ENCODE data around the gene SUN1. TPM values are rescaled to one million over a fixed set of nuclear protein-coding genes. Genes with fewer than 3 reads are reported as not detected.

SUN1 gene
- polyA plus RNA-seq, 3 donors from 2014 or later, result 19.3 to 31.5 (median 19.8) TPM

- DNase-seq, result no peak
- no peaks in the 10 kb centered on the region for H3K9me3 Mint-ChIP-seq
- peaks cover 0 to 6% (median 4%) of the 10 kb centered on the region in 3 donors for H3K27me3 Mint-ChIP-seq (ENCODE audit: low read depth in 3 of 3)
- peaks cover 30% of the 10 kb centered on the region in 2 donors for H3K4me1 Mint-ChIP-seq
- no peaks in the 10 kb centered on the region for H3K36me3 Mint-ChIP-seq
- no peak overlapping the region for H3K4me3 Mint-ChIP-seq
- no peak overlapping the region for H3K27ac Mint-ChIP-seq
Observed at GRCh38 chr7:911791-912480, 79.7 kb downstream of the SUN1 start.

GRCh38 chr7:913736-914520 lies 81.7 kb downstream of the SUN1 start:
- DNase-seq, result no peak
- Mint-ChIP-seq H3K4me3 (no peak overlapping the region), H3K27me3 (ENCODE audit: low read depth in 3 of 3) (peaks cover 2 to 6% (median 3%) of the 10 kb centered on the region in 3 donors), H3K36me3 (no peaks in the 10 kb centered on the region), H3K4me1 (peaks cover 34 to 36% of the 10 kb centered on the region in 2 donors), H3K9me3 (no peaks in the 10 kb centered on the region), H3K27ac (peak overlapping the region in 3 of 6 donors; percentile 28 to 59 (median 42))

- Mint-ChIP-seq H3K4me1 (peaks cover 35 to 40% of the 10 kb centered on the region in 2 donors), H3K36me3 (no peaks in the 10 kb centered on the region), H3K4me3 (no peak overlapping the region), H3K27me3 (ENCODE audit: low read depth in 3 of 3) (peaks cover 2 to 6% (median 3%) of the 10 kb centered on the region in 3 donors), H3K9me3 (no peaks in the 10 kb centered on the region), H3K27ac (peak overlapping the region in 2 of 6 donors; percentile 36 to 83)
- DNase-seq, result no peak
Observed at GRCh38 chr7:914521-915194, 82.4 kb downstream of the SUN1 start.

- Mint-ChIP-seq H3K4me3 (peak overlapping the region in 1 of 5 donors; percentile 33), H3K27me3 (ENCODE audit: low read depth in 3 of 3) (peaks cover 2 to 4% (median 3%) of the 10 kb centered on the region in 3 donors), H3K4me1 (peaks cover 26 to 33% of the 10 kb centered on the region in 2 donors), H3K36me3 (no peaks in the 10 kb centered on the region), H3K9me3 (no peaks in the 10 kb centered on the region), H3K27ac (peak overlapping the region; percentile 42 to 83 (median 71))
- DNase-seq, result no peak
Observed at GRCh38 chr7:915291-916218, 83.3 kb downstream of the SUN1 start.

GRCh38 chr7:916291-916941 lies 84.1 kb downstream of the SUN1 start:
- peaks cover 2 to 5% (median 4%) of the 10 kb centered on the region in 3 donors for H3K27me3 Mint-ChIP-seq (ENCODE audit: low read depth in 3 of 3)
- H3K9me3 Mint-ChIP-seq, result no peaks in the 10 kb centered on the region
- DNase-seq, result no peak
- no peaks in the 10 kb centered on the region for H3K36me3 Mint-ChIP-seq
- peak overlapping the region in 5 of 6 donors; percentile 42 to 74 (median 70) for H3K27ac Mint-ChIP-seq
- H3K4me3 Mint-ChIP-seq, result peak overlapping the region in 1 of 5 donors; percentile 27
- H3K4me1 Mint-ChIP-seq, result peaks cover 29 to 40% of the 10 kb centered on the region in 2 donors

- Mint-ChIP-seq H3K27me3 (ENCODE audit: low read depth in 3 of 3) (peaks cover 4 to 6% (median 5%) of the 10 kb centered on the region in 3 donors), H3K4me3 (no peak overlapping the region), H3K36me3 (no peaks in the 10 kb centered on the region), H3K27ac (peak overlapping the region in 5 of 6 donors; percentile 45 to 70 (median 57)), H3K4me1 (peaks cover 38 to 48% of the 10 kb centered on the region in 2 donors), H3K9me3 (no peaks in the 10 kb centered on the region)
- DNase-seq, result no peak
Observed at GRCh38 chr7:917255-918117, 85.2 kb downstream of the SUN1 start.

- Mint-ChIP-seq H3K4me1 (peaks cover 40 to 53% of the 10 kb centered on the region in 2 donors), H3K27me3 (ENCODE audit: low read depth in 3 of 3) (peaks cover 5 to 10% (median 8%) of the 10 kb centered on the region in 3 donors), H3K36me3 (no peaks in the 10 kb centered on the region), H3K9me3 (no peaks in the 10 kb centered on the region), H3K4me3 (no peak overlapping the region), H3K27ac (peak overlapping the region in 4 of 6 donors; percentile 7 to 70 (median 55))
- no peak for DNase-seq
Observed at GRCh38 chr7:918118-918425, 85.8 kb downstream of the SUN1 start.

GRCh38 chr7:918441-919113 lies 86.3 kb downstream of the SUN1 start:
- H3K9me3 Mint-ChIP-seq, result no peaks in the 10 kb centered on the region

GRCh38 chr7:919114-919442 lies 86.8 kb downstream of the SUN1 start:
- Mint-ChIP-seq H3K4me3 (no peak overlapping the region), H3K36me3 (no peaks in the 10 kb centered on the region), H3K9me3 (no peaks in the 10 kb centered on the region), H3K27ac (peak overlapping the region in 4 of 6 donors; percentile 46 to 95 (median 86)), H3K27me3 (ENCODE audit: low read depth in 3 of 3) (peaks cover 9 to 16% (median 12%) of the 10 kb centered on the region in 3 donors), H3K4me1 (peaks cover 46 to 48% of the 10 kb centered on the region in 2 donors)
- no peak for DNase-seq

More at GRCh38 chr7:918441-919113, 86.3 kb downstream of the SUN1 start:
- peaks cover 44 to 50% of the 10 kb centered on the region in 2 donors for H3K4me1 Mint-ChIP-seq
- no peak for DNase-seq
- H3K4me3 Mint-ChIP-seq, result no peak overlapping the region
- peak overlapping the region in 4 of 6 donors; percentile 35 to 57 (median 50) for H3K27ac Mint-ChIP-seq
- peaks cover 9 to 15% (median 12%) of the 10 kb centered on the region in 3 donors for H3K27me3 Mint-ChIP-seq (ENCODE audit: low read depth in 3 of 3)
- H3K36me3 Mint-ChIP-seq, result no peaks in the 10 kb centered on the region

- Mint-ChIP-seq H3K27ac (peak overlapping the region in 2 of 6 donors; percentile 31 to 39), H3K4me3 (no peak overlapping the region), H3K4me1 (peaks cover 52 to 54% of the 10 kb centered on the region in 2 donors)
Observed at GRCh38 chr7:919924-920341, 87.7 kb downstream of the SUN1 start.

GRCh38 chr7:920351-921070 lies 88.2 kb downstream of the SUN1 start:
- Mint-ChIP-seq H3K9me3 (no peaks in the 10 kb centered on the region), H3K27me3 (ENCODE audit: low read depth in 3 of 3) (peaks cover 12 to 25% (median 17%) of the 10 kb centered on the region in 3 donors), H3K36me3 (no peaks in the 10 kb centered on the region), H3K27ac (peak overlapping the region; percentile 88 to 100 (median 99)), H3K4me1 (peaks cover 53 to 54% of the 10 kb centered on the region in 2 donors), H3K4me3 (peak overlapping the region; percentile 14 to 61 (median 44))
- no peak for DNase-seq

More at GRCh38 chr7:919924-920341, 87.7 kb downstream of the SUN1 start:
- peaks cover 12 to 23% (median 16%) of the 10 kb centered on the region in 3 donors for H3K27me3 Mint-ChIP-seq (ENCODE audit: low read depth in 3 of 3)
- DNase-seq, result no peak
- H3K36me3 Mint-ChIP-seq, result no peaks in the 10 kb centered on the region
- no peaks in the 10 kb centered on the region for H3K9me3 Mint-ChIP-seq

Data from immature natural killer cell (primary cell).